ENCODE data around the gene ASB13. TPM values are rescaled to one million over a fixed set of nuclear protein-coding genes. Genes with fewer than 3 reads are reported as not detected.

Gene ASB13
- total RNA-seq, 4 donors from 2014 or later: 11.6 to 18.6 (median 16.5) TPM

GRCh38 chr10:5620966-5621365 is 45.4 kb downstream of the ASB13 start:
- no peaks in the 10 kb centered on the region for H3K36me3 ChIP-seq
- no peaks in the 10 kb centered on the region for H3K27me3 ChIP-seq
- no peaks in the 10 kb centered on the region for H3K9me3 ChIP-seq
- H3K27ac ChIP-seq: peak overlapping the region; percentile 71
- TF ChIP-seq POLR2A (IDR thresholded peaks at IDR 0.05) (no peak), POLR2AphosphoS5 (IDR thresholded peaks at IDR 0.05) (no peak), EP300 (IDR thresholded peaks at IDR 0.05) (no peak), CTCF (IDR thresholded peaks at IDR 0.05) (no peak)
- H3K4me1 ChIP-seq: peaks cover 51% of the 10 kb centered on the region
- H3K4me3 ChIP-seq: no peak overlapping the region
- WGBS: 82% methylated on average over 16 of the region's 16 CpGs
- DNase-seq (ENCODE audit: low spot score in 2 of 2): no peak

- DNase-seq (ENCODE audit: low spot score in 2 of 2): no peak
- WGBS: 66% methylated on average over 11 of the region's 11 CpGs
Observed at GRCh38 chr10:5620223-5620721, 46.1 kb downstream of the ASB13 start.

GRCh38 chr10:5619362-5620211 is 46.8 kb downstream of the ASB13 start:
- WGBS: 57% methylated on average over 15 of the region's 16 CpGs
- H3K27ac ChIP-seq: peak overlapping the region; percentile 71
- H3K9me3 ChIP-seq: no peaks in the 10 kb centered on the region
- DNase-seq (ENCODE audit: low spot score in 2 of 2): no peak
- H3K4me3 ChIP-seq: no peak overlapping the region
- H3K4me1 ChIP-seq: peaks cover 59% of the 10 kb centered on the region
- TF ChIP-seq EP300 (IDR thresholded peaks at IDR 0.05) (no peak), POLR2AphosphoS5 (IDR thresholded peaks at IDR 0.05) (no peak), CTCF (IDR thresholded peaks at IDR 0.05) (no peak), POLR2A (IDR thresholded peaks at IDR 0.05) (no peak)
- H3K36me3 ChIP-seq: no peaks in the 10 kb centered on the region
- H3K27me3 ChIP-seq: no peaks in the 10 kb centered on the region

More at GRCh38 chr10:5620223-5620721, 46.1 kb downstream of the ASB13 start:
- TF ChIP-seq POLR2AphosphoS5 (IDR thresholded peaks at IDR 0.05): no peak
- no peak for TF ChIP-seq EP300 (IDR thresholded peaks at IDR 0.05)
- no peak for TF ChIP-seq CTCF (IDR thresholded peaks at IDR 0.05)
- TF ChIP-seq POLR2A (IDR thresholded peaks at IDR 0.05): no peak
- Histone ChIP-seq H3K27me3 (no peaks in the 10 kb centered on the region), H3K4me3 (no peak overlapping the region), H3K9me3 (no peaks in the 10 kb centered on the region), H3K27ac (peak overlapping the region; percentile 71), H3K36me3 (no peaks in the 10 kb centered on the region), H3K4me1 (peaks cover 55% of the 10 kb centered on the region)

- Histone ChIP-seq H3K4me3 (no peak overlapping the region), H3K36me3 (no peaks in the 10 kb centered on the region), H3K27me3 (no peaks in the 10 kb centered on the region), H3K27ac (peak overlapping the region; percentile 71), H3K9me3 (no peaks in the 10 kb centered on the region), H3K4me1 (peaks cover 66% of the 10 kb centered on the region)
- no peak for DNase-seq (ENCODE audit: low spot score in 2 of 2)
- WGBS: 58% methylated on average over 9 of the region's 12 CpGs
- TF ChIP-seq POLR2A (IDR thresholded peaks at IDR 0.05) (no peak), POLR2AphosphoS5 (IDR thresholded peaks at IDR 0.05) (no peak), CTCF (IDR thresholded peaks at IDR 0.05) (no peak), EP300 (IDR thresholded peaks at IDR 0.05) (no peak)
Observed at GRCh38 chr10:5618829-5619228, 47.6 kb downstream of the ASB13 start.

- 61% methylated on average over 8 of the region's 8 CpGs for WGBS
- DNase-seq (ENCODE audit: low spot score in 2 of 2): no peak
- Histone ChIP-seq H3K36me3 (no peaks in the 10 kb centered on the region), H3K9me3 (no peaks in the 10 kb centered on the region), H3K27ac (peak overlapping the region; percentile 10), H3K27me3 (no peaks in the 10 kb centered on the region), H3K4me1 (peaks cover 64% of the 10 kb centered on the region), H3K4me3 (no peak overlapping the region)
- TF ChIP-seq CTCF (IDR thresholded peaks at IDR 0.05): no peak
- no peak for TF ChIP-seq EP300 (IDR thresholded peaks at IDR 0.05)
- TF ChIP-seq POLR2AphosphoS5 (IDR thresholded peaks at IDR 0.05): no peak
- TF ChIP-seq POLR2A (IDR thresholded peaks at IDR 0.05): no peak
Observed at GRCh38 chr10:5618042-5618441, 48.4 kb downstream of the ASB13 start.
